HEK293T (cell line): Measurements from ENCODE around the gene PFKM.

Experiments used
- ARNT ChIP-seq: fragments of 450-650 bp; IDR thresholded peaks from 2 replicates; pipeline ENCODE4 v1.6.1; 2017; ENCODE audit warnings: mild to moderate bottlenecking
- BHLHE40 ChIP-seq: fragments of 450-650 bp; IDR thresholded peaks from 2 replicates; pipeline ENCODE4 v1.6.1; 2016; ENCODE audit warnings: mild to moderate bottlenecking, moderate library complexity, borderline replicate concordance
- CTBP1 ChIP-seq: fragments of 450-650 bp; IDR thresholded peaks from 2 replicates; pipeline ENCODE4 v1.6.1; 2016; ENCODE audit warnings: borderline replicate concordance
- ELF4 ChIP-seq: fragments of 450-650 bp; IDR thresholded peaks from 2 replicates; pipeline ENCODE4 v1.6.1; 2017; ENCODE audit warnings: antibody characterized with exemption
- FOXK2 ChIP-seq: fragments of 450-650 bp; IDR thresholded peaks from 2 replicates; pipeline ENCODE4 v1.6.1; 2016; ENCODE audit warnings: mild to moderate bottlenecking
- FOXM1 ChIP-seq: fragments of 450-650 bp; IDR thresholded peaks from 2 replicates; pipeline ENCODE4 v1.6.1; 2017; ENCODE audit warnings: mild to moderate bottlenecking, borderline replicate concordance
- L3MBTL2 ChIP-seq: fragments of 450-650 bp; conservative IDR thresholded peaks from 2 replicates; pipeline ENCODE4 v1.6.1; 2016; ENCODE audit warnings: mild to moderate bottlenecking
- LEF1 ChIP-seq: fragments of 450-650 bp; IDR thresholded peaks from 2 replicates; pipeline ENCODE4 v1.6.1; 2017; ENCODE audit warnings: mild to moderate bottlenecking, borderline replicate concordance
- NFRKB ChIP-seq: fragments of 450-650 bp; IDR thresholded peaks from 2 replicates; pipeline ENCODE4 v1.6.1; 2016; ENCODE audit warnings: mild to moderate bottlenecking, moderate library complexity
- PKNOX1 ChIP-seq: fragments of 450-650 bp; IDR thresholded peaks from 2 replicates; pipeline ENCODE4 v1.6.1; 2016
- TARDBP ChIP-seq: fragments of 450-650 bp; IDR thresholded peaks from 2 replicates; pipeline ENCODE4 v1.6.1; 2016
- ZNF384 ChIP-seq: fragments of 450-650 bp; IDR thresholded peaks from 2 replicates; pipeline ENCODE4 v1.6.1; 2016

DNA sequence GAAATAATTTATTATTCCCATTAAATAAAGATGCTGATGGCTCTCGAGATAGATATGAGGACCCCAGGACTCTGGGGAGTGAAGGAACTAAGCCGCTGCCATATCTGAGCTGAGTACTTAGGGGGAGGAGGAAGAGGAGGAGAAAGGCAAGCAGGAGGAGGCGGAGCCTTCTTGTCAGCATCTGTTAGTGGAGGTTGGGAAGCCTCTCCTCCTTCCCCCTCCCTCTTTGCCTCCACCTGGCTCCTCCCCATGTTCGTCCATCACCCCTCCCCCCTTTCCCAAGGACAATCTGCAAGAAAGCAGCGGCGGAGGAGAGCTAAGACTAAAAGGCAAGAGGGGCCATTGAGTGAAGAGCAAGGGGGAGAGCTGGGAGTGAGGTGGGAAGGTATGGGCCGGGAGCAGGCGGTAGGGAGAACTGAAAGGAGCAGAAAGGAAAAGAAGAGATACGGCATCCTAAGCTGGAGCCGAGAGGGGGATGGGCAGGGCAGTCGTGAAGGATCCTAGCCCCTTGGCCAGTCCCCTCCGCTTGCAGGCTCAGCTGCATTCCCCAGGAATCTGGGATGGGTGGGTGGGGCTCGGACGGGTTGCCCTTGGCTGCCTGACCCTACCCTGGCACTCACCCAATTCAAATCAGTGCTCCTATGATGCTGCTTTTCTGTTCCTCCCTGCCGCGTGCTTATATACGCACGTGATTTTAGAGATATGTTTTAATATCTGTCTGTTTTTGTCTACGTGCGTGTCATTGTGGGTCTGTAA is at the start of gene PFKM:
- no peak for TF ChIP-seq FOXM1
- no peak for TF ChIP-seq PKNOX1
- TF ChIP-seq L3MBTL2 = 0 out of 2 replicates have a peak, but pooled peaks have one; percentile 30
- TF ChIP-seq CTBP1 = peak; percentile 50; the same call in 1 of the 2 replicates
- TF ChIP-seq LEF1 = no peak
- no peak for TF ChIP-seq NFRKB
- TF ChIP-seq BHLHE40 = no peak
- no peak for TF ChIP-seq ZNF384
- TF ChIP-seq FOXK2 = no peak
- no peak for TF ChIP-seq ELF4
- no peak for TF ChIP-seq ARNT
- no peak for TF ChIP-seq TARDBP
